Activated CD8-positive, alpha-beta memory T cell treated with anti-CD3 and anti-CD28 coated beads for 1 hour (primary cell): Measurements from ENCODE around the gene IQSEC1.

Experiments
- DNase-seq, 2 donors: peaks; one replicate each; pipeline ENCODE4 v3.0.0-alpha.2; 2020; ENCODE audit warnings: low read depth in 1 of 2; ENCODE audit errors: extremely low read depth in 1 of 2

IQSEC1 gene

DNA sequence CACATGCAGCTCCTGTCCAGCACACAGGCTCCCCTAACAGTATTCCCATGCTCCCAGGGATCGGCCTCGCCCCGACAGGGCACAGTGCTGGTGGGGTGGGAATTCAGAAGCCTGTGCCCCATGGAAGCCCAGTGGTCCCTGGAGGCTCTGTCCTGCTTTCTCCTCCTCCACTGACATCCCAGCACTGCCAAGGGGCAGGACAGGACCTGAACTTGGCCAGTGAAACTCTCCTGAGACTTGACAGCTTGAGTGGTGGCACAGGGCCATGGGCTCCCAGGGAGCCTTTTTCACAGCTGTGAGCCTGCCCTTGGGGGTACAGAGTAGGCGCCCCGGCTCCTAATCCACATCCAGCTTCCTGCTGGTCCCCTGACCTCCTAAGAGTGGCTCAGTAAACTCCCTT is 38.4 kb downstream of the IQSEC1 start:
- no peak for DNase-seq

- DNase-seq, result no peak
These were observed 39.0 kb downstream of the IQSEC1 start for GRCh38 chr3:13034109-13034800.

- no peak for DNase-seq
These were observed 41.0 kb downstream of the IQSEC1 start for GRCh38 chr3:13032206-13032605.

GRCh38 chr3:13031621-13032020 is 41.6 kb downstream of the IQSEC1 start:
- no peak for DNase-seq

DNA sequence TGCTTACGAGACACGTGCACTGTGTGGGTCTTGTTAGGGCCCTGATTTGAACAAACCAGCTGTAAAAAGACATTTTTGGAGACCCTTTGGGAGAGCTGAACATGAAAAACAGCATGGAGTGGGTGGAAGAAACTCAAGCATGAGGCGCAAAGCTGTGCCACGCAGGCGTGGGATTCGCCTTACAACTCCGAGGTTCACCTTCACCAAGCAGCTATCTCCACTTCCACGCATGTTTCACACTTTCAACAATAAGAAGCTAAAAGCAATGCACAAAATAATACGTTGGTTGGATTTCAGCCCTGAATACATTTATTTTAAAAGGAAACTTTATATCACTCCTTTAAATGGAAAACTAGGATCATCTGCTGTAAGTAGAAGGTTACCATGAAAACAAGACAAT is 42.5 kb downstream of the IQSEC1 start:
- DNase-seq, result no peak

DNA sequence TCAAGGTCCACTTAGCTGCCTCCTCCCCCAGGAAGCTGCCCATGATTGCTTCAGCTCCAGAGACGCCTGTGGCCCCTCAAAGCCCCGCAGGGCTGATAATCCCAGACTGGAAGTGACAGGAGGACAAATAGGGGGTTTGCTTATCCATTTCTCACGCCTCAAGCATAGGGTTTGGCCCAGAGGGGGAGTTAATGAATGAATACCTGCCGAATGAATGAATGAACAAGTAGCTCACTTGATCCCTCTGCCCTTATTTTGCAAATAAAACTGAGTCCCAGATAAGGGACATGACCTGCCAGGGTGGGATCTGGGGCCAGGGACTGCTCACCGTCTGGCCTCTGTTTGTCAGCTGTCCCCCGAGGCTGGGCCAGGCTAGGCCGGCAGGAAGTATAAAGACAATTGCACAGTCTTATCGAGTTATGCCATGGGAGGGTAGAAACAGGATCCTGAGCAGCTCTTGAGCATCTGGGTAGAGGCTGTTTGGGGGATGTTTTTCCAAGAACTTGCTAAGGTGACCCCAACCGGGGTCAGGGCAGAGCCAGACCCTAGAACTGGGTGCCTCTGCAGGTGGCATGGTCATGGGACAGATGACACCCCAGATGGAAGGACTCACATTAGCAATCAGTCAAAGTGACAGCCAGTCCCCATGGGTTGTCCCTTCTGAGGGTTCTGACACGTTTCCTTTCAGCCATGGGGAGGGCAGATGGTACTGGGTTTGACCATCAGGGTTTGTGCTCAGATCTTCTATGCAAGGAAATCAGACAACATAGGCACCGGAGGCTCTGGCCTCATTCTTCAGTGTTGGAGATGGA is 45.0 kb downstream of the IQSEC1 start:
- no peak for DNase-seq

DNA sequence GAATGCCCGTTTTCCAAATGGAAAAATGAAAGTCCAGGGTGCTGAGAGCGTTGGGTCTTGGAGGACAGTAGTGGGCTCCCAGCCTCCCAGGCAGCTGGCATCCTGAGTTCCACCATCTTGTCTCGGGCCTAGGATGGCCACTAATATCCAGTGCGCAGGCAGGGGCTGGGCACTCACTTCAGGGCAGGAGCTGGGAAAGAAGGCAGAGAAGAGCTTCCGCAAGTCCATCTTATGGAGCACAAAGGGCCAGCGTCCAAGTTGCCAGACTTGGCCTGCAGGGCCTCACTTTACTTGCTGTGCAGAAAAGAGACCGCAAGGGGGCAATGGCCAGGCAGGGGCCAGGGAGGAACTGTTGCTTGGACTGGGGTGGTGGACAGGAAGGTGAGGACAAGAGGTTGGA is 46.1 kb downstream of the IQSEC1 start:
- no peak for DNase-seq

DNA sequence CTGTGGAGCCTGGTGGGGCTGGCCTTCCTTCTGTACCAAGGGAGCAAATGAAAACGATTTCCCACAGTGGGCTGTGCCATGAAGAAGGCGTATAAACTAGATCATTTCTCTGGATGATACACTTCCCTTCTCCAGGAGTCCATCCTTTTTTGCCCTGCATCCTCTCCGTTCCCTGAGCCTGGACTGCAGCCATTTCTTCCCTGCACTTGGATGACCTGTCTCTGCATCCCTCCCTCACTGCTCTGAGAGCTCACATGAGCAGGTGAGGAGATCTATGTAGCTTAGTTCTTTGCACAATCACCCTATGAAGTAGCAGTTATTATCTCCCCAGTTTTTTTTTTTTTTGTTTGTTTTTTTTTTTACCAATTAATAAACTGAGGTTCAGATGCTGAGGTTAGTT is 46.7 kb downstream of the IQSEC1 start:
- no peak for DNase-seq

DNA sequence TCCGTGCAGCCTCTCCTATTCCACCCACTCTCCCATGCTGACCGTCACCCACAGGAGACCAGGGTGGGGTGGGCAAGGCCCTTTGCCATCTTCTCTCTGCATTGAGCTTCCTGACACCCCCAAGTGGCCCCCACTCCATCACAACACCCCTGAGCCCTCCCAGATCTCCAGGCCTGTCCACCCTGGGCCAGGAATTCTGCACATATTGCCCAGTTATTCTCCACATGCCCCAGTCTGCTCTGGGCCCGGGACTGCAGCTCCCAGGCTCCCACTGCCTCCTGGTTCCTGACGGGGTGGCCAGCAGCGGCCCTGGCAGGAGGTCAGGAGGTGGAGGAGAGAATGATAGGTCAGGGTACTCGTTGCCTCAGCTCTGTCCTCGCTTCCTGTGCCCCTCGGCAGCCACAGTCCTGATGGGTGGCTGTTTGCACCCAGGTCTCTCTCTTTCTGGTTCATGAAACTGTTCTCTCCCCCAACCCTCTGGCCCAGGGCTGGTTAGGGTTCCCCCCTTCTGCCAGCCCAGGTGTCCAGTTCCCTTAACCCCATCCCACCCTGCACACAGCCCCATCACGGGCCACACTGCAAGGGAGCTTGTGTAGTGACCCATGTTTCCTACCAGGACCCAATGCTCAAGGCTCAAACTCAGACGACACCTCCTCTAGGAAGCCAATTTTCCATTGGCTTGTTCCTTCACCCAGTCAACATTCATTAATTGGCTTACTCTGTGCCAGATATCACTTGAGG is 47.3 kb downstream of the IQSEC1 start:
- no peak for DNase-seq

- no peak for DNase-seq
These were observed 48.1 kb downstream of the IQSEC1 start for GRCh38 chr3:13025090-13025489.

DNA sequence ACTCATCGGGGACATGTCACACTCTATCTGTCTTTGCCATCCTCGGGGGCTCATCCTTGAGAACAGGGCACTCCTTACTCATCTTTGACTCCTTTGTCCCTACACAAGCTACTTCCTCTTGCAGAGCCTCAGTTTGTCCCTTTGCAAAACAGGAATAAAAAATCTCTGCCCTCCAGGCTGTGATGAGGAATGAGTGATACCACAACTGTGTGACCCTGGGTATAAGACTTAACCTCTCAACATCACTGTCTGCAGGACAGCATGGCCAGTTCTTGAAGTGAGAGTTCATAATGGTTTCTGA is 48.5 kb downstream of the IQSEC1 start:
- no peak for DNase-seq

GRCh38 chr3:13023971-13024764 is 49.1 kb downstream of the IQSEC1 start:
- no peak for DNase-seq

DNA sequence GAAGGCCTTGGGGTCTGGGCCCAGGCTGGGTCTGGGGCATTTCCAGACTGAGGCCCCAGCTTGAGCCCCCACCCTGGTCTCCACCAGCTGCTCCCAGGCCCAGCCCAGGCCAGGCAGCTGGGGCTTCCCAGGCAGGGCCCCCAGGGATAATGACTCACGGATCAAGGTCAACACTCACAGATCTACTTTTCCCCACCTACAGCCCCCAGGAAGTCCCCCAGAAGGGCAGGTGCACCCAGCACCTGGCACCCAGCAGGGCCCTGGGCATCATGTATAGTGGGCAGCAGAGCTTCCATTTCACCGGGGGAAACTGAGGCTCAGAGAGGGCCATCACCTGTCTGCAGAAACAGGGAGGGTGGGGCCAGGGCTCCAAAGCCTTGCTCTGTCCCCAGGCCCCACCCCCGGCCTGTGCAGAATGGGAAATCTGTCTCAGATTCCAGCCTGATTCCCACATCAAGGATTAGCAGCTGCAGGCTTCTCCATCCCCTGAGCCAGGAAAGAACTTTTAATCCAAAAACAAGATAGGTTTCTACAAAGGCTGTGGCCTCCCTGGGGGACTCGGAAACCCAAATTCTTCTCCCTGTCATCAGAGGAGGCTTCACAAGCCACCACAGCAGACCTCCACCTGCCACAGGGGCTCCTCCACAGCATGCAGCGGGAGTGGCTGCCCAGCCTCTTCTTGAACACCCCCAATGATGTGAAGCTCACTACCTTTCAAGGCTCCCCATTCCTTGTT is 49.8 kb downstream of the IQSEC1 start:
- no peak for DNase-seq

- DNase-seq, result no peak
These were observed 50.6 kb downstream of the IQSEC1 start for GRCh38 chr3:13022348-13023234.

- no peak for DNase-seq
These were observed 51.8 kb downstream of the IQSEC1 start for GRCh38 chr3:13021141-13022114.

GRCh38 chr3:13020159-13020750 is 53.0 kb downstream of the IQSEC1 start:
- no peak for DNase-seq

GRCh38 chr3:13019243-13020095 is 53.8 kb downstream of the IQSEC1 start:
- DNase-seq, result no peak
